Mesendoderm (in vitro differentiated cells): ENCODE data around the gene AVP.
A peak's percentile ranks its signal among the peaks of the same experiment; 100 is the strongest.

Source experiments
- DNase-seq: peaks from one replicate; pipeline ENCODE4 v3.0.0; 2013
- H2AK5ac ChIP-seq: 2 replicates; pipeline ENCODE4 v1.6.1; 2013; ENCODE audit warnings: low read length, inconsistent platforms
- H2BK120ac ChIP-seq: 2 replicates; pipeline ENCODE4 v1.6.1; 2013; ENCODE audit warnings: low read depth, mild to moderate bottlenecking, low read length, moderate library complexity, mixed read lengths
- H2BK15ac ChIP-seq: replicated peaks from 2 replicates; pipeline ENCODE4 v1.6.1; 2013; ENCODE audit warnings: low read depth, mild to moderate bottlenecking, moderate library complexity
- H2BK5ac ChIP-seq: 2 replicates; pipeline ENCODE4 v1.6.1; 2013; ENCODE audit warnings: low read length, inconsistent platforms
- H3K18ac ChIP-seq: 2 replicates; pipeline ENCODE4 v1.6.1; 2013; ENCODE audit warnings: mild to moderate bottlenecking, low read length, mixed read lengths
- H3K23ac ChIP-seq: one replicate; pipeline ENCODE4 v1.6.1; 2013; ENCODE audit warnings: low read length
- H3K27ac ChIP-seq: 2 replicates; pipeline ENCODE4 v1.5.1; 2013; ENCODE audit warnings: low read depth, mild to moderate bottlenecking, inconsistent platforms, low read length, moderate library complexity
- H3K27me3 ChIP-seq: 2 replicates; pipeline ENCODE4 v1.6.1; 2013; ENCODE audit warnings: low read length, control low read depth, mild to moderate bottlenecking, inconsistent platforms; ENCODE audit not compliant: insufficient read depth, poor library complexity
- H3K36me3 ChIP-seq: 2 replicates; pipeline ENCODE4 v1.6.1; 2013; ENCODE audit warnings: low read length, inconsistent platforms; ENCODE audit not compliant: control insufficient read depth, insufficient read depth
- H3K4ac ChIP-seq: one replicate; pipeline ENCODE4 v1.6.1; 2013; ENCODE audit warnings: low read depth, mild to moderate bottlenecking, low read length, moderate library complexity
- H3K4me1 ChIP-seq: 2 replicates; pipeline ENCODE4 v1.6.1; 2013; ENCODE audit warnings: low read depth, low read length, inconsistent platforms; ENCODE audit not compliant: control insufficient read depth
- H3K4me2 ChIP-seq: 2 replicates; pipeline ENCODE4 v1.6.1; 2013; ENCODE audit warnings: low read length
- H3K4me3 ChIP-seq: 2 replicates; pipeline ENCODE4 v1.5.1; 2013; ENCODE audit warnings: mild to moderate bottlenecking, low read length
- H3K56ac ChIP-seq: one replicate; pipeline ENCODE4 v1.6.1; 2013; ENCODE audit warnings: low read length
- H3K79me1 ChIP-seq: 2 replicates; pipeline ENCODE4 v1.6.1; 2013; ENCODE audit warnings: low read length, inconsistent platforms
- H3K79me2 ChIP-seq: 2 replicates; pipeline ENCODE4 v1.6.1; 2013; ENCODE audit warnings: mild to moderate bottlenecking, low read length; ENCODE audit not compliant: control insufficient read depth, insufficient read depth
- H3K9ac ChIP-seq: 2 replicates; pipeline ENCODE4 v1.6.1; 2013; ENCODE audit warnings: low read length, inconsistent platforms
- H4K5ac ChIP-seq: one replicate; pipeline ENCODE4 v1.6.1; 2013; ENCODE audit warnings: low read length
- H4K8ac ChIP-seq: one replicate; pipeline ENCODE4 v1.6.1; 2013; ENCODE audit warnings: low read depth, mild to moderate bottlenecking, control low read depth, low read length, moderate library complexity
- WGBS: extraction: QIAGEN DNeasy Blood & Tissue Kit; methylation state at CpG from one replicate; pipeline ENCODE4 v1.1.7; 2013; ENCODE audit warnings: low lambda C conversion rate, missing lambda C conversion rate; ENCODE audit not compliant: insufficient coverage; ENCODE audit errors: extremely low coverage; 5-methylcytosine and 5-hydroxymethylcytosine counted together

The AVP gene

GRCh38 chr20:3107464-3108025, 23.0 kb upstream of the AVP start:
- H2BK5ac ChIP-seq: no peak overlapping the region
- no peak overlapping the region for H3K4me2 ChIP-seq
- no peak overlapping the region for H2AK5ac ChIP-seq
- no peak overlapping the region for H3K56ac ChIP-seq
- DNase-seq: no peak
- no peaks in the 10 kb centered on the region for H3K36me3 ChIP-seq
- H3K9ac ChIP-seq: no peak overlapping the region
- no peaks in the 10 kb centered on the region for H3K79me1 ChIP-seq
- no peak overlapping the region for H3K18ac ChIP-seq
- no peak overlapping the region for H2BK120ac ChIP-seq
- WGBS: no CpG with 5 or more reads among the region's 12 CpGs
- H3K4me1 ChIP-seq: no peaks in the 10 kb centered on the region
- H2BK15ac ChIP-seq: no peak overlapping the region
- no peak overlapping the region for H3K4ac ChIP-seq
- H3K23ac ChIP-seq: no peak overlapping the region
- H3K27ac ChIP-seq: no peak overlapping the region
- no peak overlapping the region for H4K8ac ChIP-seq
- no peak overlapping the region for H4K5ac ChIP-seq
- no peak overlapping the region for H3K4me3 ChIP-seq
- H3K79me2 ChIP-seq: no peaks in the 10 kb centered on the region
- no peaks in the 10 kb centered on the region for H3K27me3 ChIP-seq

- H4K5ac ChIP-seq: no peak overlapping the region
- WGBS: no CpG with 5 or more reads among the region's 14 CpGs
- no peak overlapping the region for H2BK15ac ChIP-seq
- peak; percentile 41 for DNase-seq
- H3K36me3 ChIP-seq: no peaks in the 10 kb centered on the region
- no peak overlapping the region for H3K27ac ChIP-seq
- H3K4me2 ChIP-seq: no peak overlapping the region
- H3K9ac ChIP-seq: no peak overlapping the region
- no peak overlapping the region for H3K4me3 ChIP-seq
- H3K23ac ChIP-seq: no peak overlapping the region
- no peak overlapping the region for H3K18ac ChIP-seq
- no peaks in the 10 kb centered on the region for H3K79me1 ChIP-seq
- no peaks in the 10 kb centered on the region for H3K27me3 ChIP-seq
- no peak overlapping the region for H3K56ac ChIP-seq
- H2AK5ac ChIP-seq: no peak overlapping the region
- no peak overlapping the region for H2BK120ac ChIP-seq
- no peaks in the 10 kb centered on the region for H3K79me2 ChIP-seq
- H4K8ac ChIP-seq: no peak overlapping the region
- H2BK5ac ChIP-seq: no peak overlapping the region
- H3K4me1 ChIP-seq: no peaks in the 10 kb centered on the region
- H3K4ac ChIP-seq: no peak overlapping the region
These were observed 22.3 kb upstream of the AVP start for GRCh38 chr20:3106658-3107463.

DNA sequence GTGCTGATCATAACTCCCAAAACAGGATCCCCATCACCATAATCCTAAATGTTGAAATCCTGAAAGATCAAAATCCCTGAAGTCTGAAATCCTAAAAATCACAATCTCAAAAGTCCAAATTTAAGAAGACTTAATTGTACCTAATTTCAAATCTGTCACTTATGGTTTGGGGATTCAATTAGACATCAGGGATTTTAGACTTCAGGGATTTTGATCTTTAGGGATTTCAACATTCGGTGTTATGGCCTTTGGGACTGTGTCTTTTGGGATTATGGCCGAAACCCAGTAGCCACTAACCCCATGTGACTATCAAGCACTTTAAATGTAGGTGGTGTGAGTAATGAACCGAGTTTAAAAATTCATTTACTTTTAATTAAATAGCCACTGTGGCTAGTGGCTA, 21.7 kb upstream of the AVP start:
- Histone ChIP-seq H4K5ac (no peak overlapping the region), H3K79me1 (no peaks in the 10 kb centered on the region)

DNA sequence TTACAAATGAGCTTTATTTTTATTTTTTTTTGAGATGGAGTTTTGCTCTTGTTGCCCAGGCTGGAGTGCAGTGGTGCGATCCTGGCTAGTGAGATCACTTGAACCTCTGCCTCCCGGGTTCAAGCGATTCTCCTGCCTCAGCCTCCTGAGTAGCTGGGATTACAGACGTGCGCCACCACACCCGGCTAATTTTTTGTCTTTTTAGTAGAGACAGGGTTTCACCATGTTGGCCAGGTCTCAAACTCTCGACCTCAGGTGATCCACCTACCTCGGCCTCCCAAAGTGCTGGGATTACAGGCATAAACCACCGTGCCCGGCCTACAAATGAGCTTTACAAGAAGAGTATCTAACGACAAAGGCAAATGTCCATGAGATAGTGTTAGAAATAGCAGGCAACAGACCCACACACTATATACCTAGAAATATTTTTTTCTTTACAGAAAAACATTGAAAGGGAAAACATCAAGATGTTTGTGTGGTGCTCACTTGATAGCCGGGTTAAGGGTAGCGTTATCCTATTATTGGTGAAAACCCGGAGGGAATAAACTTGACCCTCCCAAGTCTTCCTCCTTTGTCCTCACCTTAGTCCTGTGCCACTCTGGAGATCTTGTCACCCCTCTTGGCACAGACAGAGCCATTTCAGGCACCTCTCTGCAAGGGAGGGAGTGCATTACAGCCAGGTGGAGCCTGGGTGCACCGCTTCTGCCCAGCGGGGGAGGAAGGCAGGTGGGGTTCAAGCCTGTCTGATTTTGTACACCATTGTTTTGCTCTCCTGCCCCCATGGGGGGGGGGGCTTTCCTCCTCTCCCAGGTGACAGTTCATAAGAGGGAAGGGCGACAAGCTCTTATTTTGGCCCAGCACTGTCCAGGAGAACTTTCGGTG, 21.0 kb upstream of the AVP start:
- WGBS: no CpG with 5 or more reads among the region's 18 CpGs
- H3K18ac ChIP-seq: no peak overlapping the region
- no peaks in the 10 kb centered on the region for H3K36me3 ChIP-seq
- no peak overlapping the region for H3K9ac ChIP-seq
- H3K4ac ChIP-seq: no peak overlapping the region
- H3K23ac ChIP-seq: no peak overlapping the region
- no peak overlapping the region for H3K4me3 ChIP-seq
- H3K56ac ChIP-seq: no peak overlapping the region
- H3K4me2 ChIP-seq: no peak overlapping the region
- H3K27ac ChIP-seq: no peak overlapping the region
- H3K4me1 ChIP-seq: no peaks in the 10 kb centered on the region
- no peaks in the 10 kb centered on the region for H3K79me1 ChIP-seq
- no peak overlapping the region for H2AK5ac ChIP-seq
- H2BK15ac ChIP-seq: no peak overlapping the region
- H2BK120ac ChIP-seq: no peak overlapping the region
- DNase-seq: no peak
- H3K79me2 ChIP-seq: no peaks in the 10 kb centered on the region
- no peak overlapping the region for H4K5ac ChIP-seq
- no peaks in the 10 kb centered on the region for H3K27me3 ChIP-seq
- no peak overlapping the region for H4K8ac ChIP-seq
- no peak overlapping the region for H2BK5ac ChIP-seq

More for the DNA sequence above, 21.7 kb upstream of the AVP start:
- H3K27me3 ChIP-seq: no peaks in the 10 kb centered on the region
- no peaks in the 10 kb centered on the region for H3K79me2 ChIP-seq
- no peak overlapping the region for H4K8ac ChIP-seq
- H3K9ac ChIP-seq: no peak overlapping the region
- no peak overlapping the region for H3K4ac ChIP-seq
- no CpG with 5 or more reads among the region's 3 CpGs for WGBS
- H3K4me2 ChIP-seq: no peak overlapping the region
- no peak overlapping the region for H3K23ac ChIP-seq
- no peak overlapping the region for H2BK5ac ChIP-seq
- no peaks in the 10 kb centered on the region for H3K36me3 ChIP-seq
- H3K27ac ChIP-seq: no peak overlapping the region
- no peak overlapping the region for H3K56ac ChIP-seq
- no peak overlapping the region for H3K4me3 ChIP-seq
- H3K18ac ChIP-seq: no peak overlapping the region
- no peak overlapping the region for H2BK120ac ChIP-seq
- H2BK15ac ChIP-seq: no peak overlapping the region
- no peak for DNase-seq
- no peaks in the 10 kb centered on the region for H3K4me1 ChIP-seq
- no peak overlapping the region for H2AK5ac ChIP-seq

DNA sequence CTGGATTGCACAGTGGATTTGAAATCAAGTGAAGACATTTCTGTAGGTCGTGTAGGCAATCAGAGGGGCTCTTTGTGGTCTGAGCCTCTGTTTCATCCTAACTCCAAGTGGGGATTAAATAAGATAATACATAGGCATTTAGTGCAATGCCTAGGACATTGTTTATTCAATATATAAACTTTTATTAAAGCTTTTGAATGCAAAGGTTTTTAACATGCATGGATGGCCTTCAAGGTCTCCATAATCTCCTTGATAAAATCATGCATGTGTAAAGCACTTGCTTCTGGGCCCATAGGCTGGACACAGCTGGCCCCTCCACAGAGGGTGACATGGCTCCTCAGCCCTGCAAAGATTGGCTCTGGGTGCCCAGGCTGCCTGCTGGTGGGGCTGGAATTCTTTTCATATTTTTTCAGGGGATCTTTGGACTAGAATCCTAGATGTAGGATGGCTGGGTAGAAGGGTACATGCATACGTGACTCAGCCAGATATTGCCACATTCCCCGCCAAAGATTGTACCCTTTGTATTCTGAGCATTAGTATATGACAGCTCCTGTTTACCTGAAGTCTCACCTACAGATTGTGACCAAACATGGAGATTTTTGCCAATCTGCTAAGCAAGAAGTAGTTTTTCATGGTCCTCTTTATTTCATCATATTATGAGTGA, 19.0 kb upstream of the AVP start:
- Histone ChIP-seq H3K18ac (no peak overlapping the region), H3K4me2 (no peak overlapping the region), H3K56ac (no peak overlapping the region), H3K4me1 (no peaks in the 10 kb centered on the region), H3K9ac (no peak overlapping the region), H3K27ac (no peak overlapping the region), H3K79me2 (no peaks in the 10 kb centered on the region), H2BK5ac (no peak overlapping the region), H3K36me3 (no peaks in the 10 kb centered on the region), H2BK15ac (no peak overlapping the region), H3K4ac (no peak overlapping the region), H4K5ac (no peak overlapping the region), H3K23ac (no peak overlapping the region), H3K79me1 (no peaks in the 10 kb centered on the region), H2AK5ac (no peak overlapping the region), H3K4me3 (no peak overlapping the region), H2BK120ac (no peak overlapping the region), H3K27me3 (no peaks in the 10 kb centered on the region), H4K8ac (no peak overlapping the region)
- DNase-seq: no peak
- no CpG with 5 or more reads among the region's 3 CpGs for WGBS
